ENCODE results near the gene WDR44.

Gene WDR44

GRCh38 chrX:118360429-118361125 lies 14.7 kb downstream of the WDR44 start:
- Histone ChIP-seq H3K23ac (ENCODE audit: low read length) (no peak overlapping the region), H3K27me3 (ENCODE audit: insufficient read depth, low read length) (no peaks in the 10 kb centered on the region), H3K4me3 (ENCODE audit: low read depth, low read length) (no peak overlapping the region), H3K9ac (ENCODE audit: low read length) (no peak overlapping the region), H2BK5ac (ENCODE audit: low read depth, low read length, poor library complexity) (no peak overlapping the region), H4K8ac (ENCODE audit: low read depth, low read length) (no peak overlapping the region), H3K18ac (ENCODE audit: low read length) (no peak overlapping the region), H3K4me2 (ENCODE audit: low read length) (no peak overlapping the region), H3K36me3 (ENCODE audit: control insufficient read depth in 1 of 2, insufficient read depth in 2 of 2, low read length in 2 of 2) (no peaks in the 10 kb centered on the region), H3K79me2 (ENCODE audit: control insufficient read depth, insufficient read depth, low read length, poor library complexity) (no peaks in the 10 kb centered on the region), H2BK120ac (ENCODE audit: insufficient read depth, low read length, poor library complexity) (no peak overlapping the region), H3K27ac (ENCODE audit: low read depth, low read length) (no peak overlapping the region), H3K14ac (ENCODE audit: low read length) (no peak overlapping the region), H2AFZ (ENCODE audit: insufficient read depth, low read length, poor library complexity) (no peak overlapping the region), H4K91ac (ENCODE audit: low read depth, low read length) (no peak overlapping the region), H3K9me3 (ENCODE audit: insufficient read depth, low read depth, low read length) (no peaks in the 10 kb centered on the region), H2AK5ac (ENCODE audit: low read length) (no peak overlapping the region), H3K4ac (ENCODE audit: low read depth, low read length) (no peak overlapping the region), H3K4me1 (ENCODE audit: control insufficient read depth in 1 of 2, insufficient read depth in 2 of 2, low read length in 2 of 2) (no peaks in the 10 kb centered on the region), H3K79me1 (ENCODE audit: low read length) (no peaks in the 10 kb centered on the region), H4K12ac (ENCODE audit: low read depth, low read length) (no peak overlapping the region), H2BK12ac (ENCODE audit: low read length) (no peak overlapping the region)
- DNase-seq: no peak
- no CpG with 5 or more reads among the region's 3 CpGs for whole genome bisulfite sequencing (ENCODE audit: extremely low coverage, insufficient coverage, insufficient read length)

- H3K27me3 ChIP-seq (ENCODE audit: insufficient read depth, low read length): no peaks in the 10 kb centered on the region
- no peaks in the 10 kb centered on the region for H3K79me2 ChIP-seq (ENCODE audit: control insufficient read depth, insufficient read depth, low read length, poor library complexity)
- no peak overlapping the region for H3K9ac ChIP-seq (ENCODE audit: low read length)
- no peak overlapping the region for H2BK12ac ChIP-seq (ENCODE audit: low read length)
- H2AK5ac ChIP-seq (ENCODE audit: low read length): no peak overlapping the region
- no peak overlapping the region for H2BK5ac ChIP-seq (ENCODE audit: low read depth, low read length, poor library complexity)
- no peaks in the 10 kb centered on the region for H3K79me1 ChIP-seq (ENCODE audit: low read length)
- no peak overlapping the region for H3K14ac ChIP-seq (ENCODE audit: low read length)
- H3K4me2 ChIP-seq (ENCODE audit: low read length): no peak overlapping the region
- no peak overlapping the region for H4K12ac ChIP-seq (ENCODE audit: low read depth, low read length)
- no peak overlapping the region for H2BK120ac ChIP-seq (ENCODE audit: insufficient read depth, low read length, poor library complexity)
- no peak overlapping the region for H4K8ac ChIP-seq (ENCODE audit: low read depth, low read length)
- H3K4me1 ChIP-seq (ENCODE audit: control insufficient read depth in 1 of 2, insufficient read depth in 2 of 2, low read length in 2 of 2): no peaks in the 10 kb centered on the region
- no peaks in the 10 kb centered on the region for H3K9me3 ChIP-seq (ENCODE audit: insufficient read depth, low read depth, low read length)
- no peak overlapping the region for H3K18ac ChIP-seq (ENCODE audit: low read length)
- no peak for DNase-seq
- H3K4me3 ChIP-seq (ENCODE audit: low read depth, low read length): no peak overlapping the region
- H4K91ac ChIP-seq (ENCODE audit: low read depth, low read length): no peak overlapping the region
- no peak overlapping the region for H3K4ac ChIP-seq (ENCODE audit: low read depth, low read length)
- no peak overlapping the region for H2AFZ ChIP-seq (ENCODE audit: insufficient read depth, low read length, poor library complexity)
- H3K36me3 ChIP-seq (ENCODE audit: control insufficient read depth in 1 of 2, insufficient read depth in 2 of 2, low read length in 2 of 2): no peaks in the 10 kb centered on the region
- H3K27ac ChIP-seq (ENCODE audit: low read depth, low read length): no peak overlapping the region
- no peak overlapping the region for H3K23ac ChIP-seq (ENCODE audit: low read length)
These were observed 18.4 kb downstream of the WDR44 start for GRCh38 chrX:118364261-118364660.

DNA sequence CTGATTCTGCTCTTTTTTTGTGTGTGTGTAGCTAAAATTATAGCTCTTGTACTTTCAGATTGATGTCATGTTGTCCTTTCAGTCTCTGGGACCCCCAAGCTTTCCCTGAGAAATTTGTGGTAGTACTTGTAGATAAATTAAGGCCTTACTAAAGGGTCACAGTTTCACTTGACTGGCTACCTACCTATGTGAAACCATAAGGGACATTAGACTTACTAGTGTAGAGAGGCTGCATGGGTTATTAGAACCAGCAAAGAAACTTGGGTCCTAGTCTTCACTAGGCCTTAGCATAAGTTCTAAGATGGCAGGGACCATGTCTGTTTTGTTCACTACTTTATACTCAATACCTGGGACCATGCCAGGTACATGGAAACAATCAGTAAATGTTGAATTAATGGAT lies 21.4 kb downstream of the WDR44 start:
- no peak for DNase-seq
- Histone ChIP-seq H2BK5ac (ENCODE audit: low read depth, low read length, poor library complexity) (no peak overlapping the region), H4K12ac (ENCODE audit: low read depth, low read length) (no peak overlapping the region), H3K9me3 (ENCODE audit: insufficient read depth, low read depth, low read length) (no peaks in the 10 kb centered on the region), H3K79me2 (ENCODE audit: control insufficient read depth, insufficient read depth, low read length, poor library complexity) (no peaks in the 10 kb centered on the region), H3K27me3 (ENCODE audit: insufficient read depth, low read length) (no peaks in the 10 kb centered on the region), H3K4me3 (ENCODE audit: low read depth, low read length) (no peak overlapping the region), H2BK12ac (ENCODE audit: low read length) (no peak overlapping the region), H4K8ac (ENCODE audit: low read depth, low read length) (no peak overlapping the region), H2BK120ac (ENCODE audit: insufficient read depth, low read length, poor library complexity) (no peak overlapping the region), H3K4me1 (ENCODE audit: control insufficient read depth in 1 of 2, insufficient read depth in 2 of 2, low read length in 2 of 2) (no peaks in the 10 kb centered on the region), H2AFZ (ENCODE audit: insufficient read depth, low read length, poor library complexity) (no peak overlapping the region), H3K27ac (ENCODE audit: low read depth, low read length) (no peak overlapping the region), H3K9ac (ENCODE audit: low read length) (no peak overlapping the region), H3K14ac (ENCODE audit: low read length) (no peak overlapping the region), H3K36me3 (ENCODE audit: control insufficient read depth in 1 of 2, insufficient read depth in 2 of 2, low read length in 2 of 2) (no peaks in the 10 kb centered on the region), H4K91ac (ENCODE audit: low read depth, low read length) (no peak overlapping the region), H3K4me2 (ENCODE audit: low read length) (no peak overlapping the region), H3K79me1 (ENCODE audit: low read length) (no peaks in the 10 kb centered on the region), H3K18ac (ENCODE audit: low read length) (no peak overlapping the region), H2AK5ac (ENCODE audit: low read length) (no peak overlapping the region), H3K23ac (ENCODE audit: low read length) (no peak overlapping the region), H3K4ac (ENCODE audit: low read depth, low read length) (no peak overlapping the region)

DNA sequence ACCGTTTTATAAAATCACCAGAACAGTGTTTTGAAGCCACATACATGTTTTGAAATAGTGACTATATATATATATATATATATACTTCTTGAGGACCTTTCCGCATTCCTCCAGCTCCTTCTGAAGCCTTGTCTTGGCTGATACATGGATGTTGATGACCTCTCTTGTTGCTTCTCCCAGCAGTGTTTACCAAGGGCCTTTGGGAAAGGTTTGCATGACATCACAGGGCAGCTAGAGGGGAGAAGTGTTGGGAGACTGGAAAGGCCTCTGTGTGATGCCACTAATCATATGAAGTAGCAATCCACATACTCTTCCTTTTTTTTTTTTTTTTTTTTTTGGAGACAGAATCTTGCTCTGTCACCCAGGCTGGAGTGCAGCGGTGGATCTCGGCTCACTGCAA lies 22.5 kb downstream of the WDR44 start:
- Histone ChIP-seq H3K79me1 (ENCODE audit: low read length) (no peaks in the 10 kb centered on the region), H3K36me3 (ENCODE audit: control insufficient read depth in 1 of 2, insufficient read depth in 2 of 2, low read length in 2 of 2) (no peaks in the 10 kb centered on the region), H3K4me1 (ENCODE audit: control insufficient read depth in 1 of 2, insufficient read depth in 2 of 2, low read length in 2 of 2) (no peaks in the 10 kb centered on the region), H2BK120ac (ENCODE audit: insufficient read depth, low read length, poor library complexity) (no peak overlapping the region), H4K8ac (ENCODE audit: low read depth, low read length) (no peak overlapping the region), H3K14ac (ENCODE audit: low read length) (no peak overlapping the region), H3K4me2 (ENCODE audit: low read length) (no peak overlapping the region), H3K23ac (ENCODE audit: low read length) (no peak overlapping the region), H2BK5ac (ENCODE audit: low read depth, low read length, poor library complexity) (no peak overlapping the region), H3K9ac (ENCODE audit: low read length) (no peak overlapping the region), H3K27ac (ENCODE audit: low read depth, low read length) (no peak overlapping the region), H3K27me3 (ENCODE audit: insufficient read depth, low read length) (no peaks in the 10 kb centered on the region), H4K12ac (ENCODE audit: low read depth, low read length) (no peak overlapping the region), H4K91ac (ENCODE audit: low read depth, low read length) (no peak overlapping the region), H3K4me3 (ENCODE audit: low read depth, low read length) (no peak overlapping the region), H3K9me3 (ENCODE audit: insufficient read depth, low read depth, low read length) (no peaks in the 10 kb centered on the region), H2AK5ac (ENCODE audit: low read length) (no peak overlapping the region), H3K79me2 (ENCODE audit: control insufficient read depth, insufficient read depth, low read length, poor library complexity) (no peaks in the 10 kb centered on the region), H3K4ac (ENCODE audit: low read depth, low read length) (no peak overlapping the region), H2BK12ac (ENCODE audit: low read length) (no peak overlapping the region), H2AFZ (ENCODE audit: insufficient read depth, low read length, poor library complexity) (no peak overlapping the region), H3K18ac (ENCODE audit: low read length) (no peak overlapping the region)
- WGBS (ENCODE audit: extremely low coverage, insufficient coverage, insufficient read length): no CpG with 5 or more reads among the region's 4 CpGs
- DNase-seq: no peak
